Colonic mucosa (tissue), 4 donors: ENCODE measurements around the gene HSD17B11. TPM values are rescaled to one million over a fixed set of nuclear protein-coding genes. Genes with fewer than 3 reads are reported as not detected.

Source experiments
- DNase-seq: peaks from one replicate; pipeline ENCODE4 v3.0.0-alpha.2; 2020
- H3K27ac ChIP-seq: fragments of 200-600 bp; one replicate; pipeline ENCODE4 v1.8.0; 2021
- H3K27me3 ChIP-seq: fragments of 200-600 bp; one replicate; pipeline ENCODE4 v1.8.0; 2021
- H3K36me3 ChIP-seq: fragments of 200-600 bp; one replicate; pipeline ENCODE4 v1.8.0; 2021
- H3K4me1 ChIP-seq: fragments of 200-600 bp; one replicate; pipeline ENCODE4 v1.8.0; 2021; ENCODE audit warnings: mild to moderate bottlenecking
- H3K4me3 ChIP-seq: fragments of 200-600 bp; one replicate; pipeline ENCODE4 v1.8.0; 2021
- H3K9ac ChIP-seq, 2 donors: one replicate each; pipeline ENCODE4 v1.7.0; 2013; ENCODE audit warnings: control low read depth in 2 of 2, low read depth in 2 of 2, low read length in 2 of 2
- H3K9me3 ChIP-seq: fragments of 200-600 bp; one replicate; pipeline ENCODE4 v1.8.0; 2021
- CTCF ChIP-seq: fragments of 200-600 bp; IDR thresholded peaks from one replicate; pipeline ENCODE4 v1.8.0; 2022; ENCODE audit warnings: antibody characterized with exemption, mild to moderate bottlenecking
- intact Hi-C: fragments of 100-400 bp; cut with DNase I; formaldehyde crosslinking; loops from one replicate; pipeline ENCODE4 v1.14.1; 2022
- microRNA-seq: library from miRNA; unstranded; fragments of <30 nt; microRNA quantifications from one replicate; pipeline ENCODE4, GENCODE V29; 2019
- total RNA-seq, 2 donors: library from RNA; stranded (reverse); fragmentation: NEBNext Ultra II Directional in 1 of 2; extraction: Animal tissue kit (Norgen Biotek cat#: 25700) in 1 of 2; gene quantifications; one replicate each; pipeline ENCODE4 v1.2.1, GENCODE V29; 2021
- donor health status: healthy.
- donor health status: DM: no; HTN: no; CAD: no.
- donor health status: DM: no; HTN: no; CAD: no.

HSD17B11 gene
- total RNA-seq, 2 donors from 2014 or later, result 138 to 219 TPM

- no peak overlapping the region for H3K9ac ChIP-seq
Measured at GRCh38 chr4:87286970-87287369, 104.0 kb downstream of the HSD17B11 start.

More at GRCh38 chr4:87286970-87287369, 104.0 kb downstream of the HSD17B11 start:
- no peaks in the 10 kb centered on the region for H3K36me3 ChIP-seq
- no peak for TF ChIP-seq CTCF
- no peak overlapping the region for H3K4me3 ChIP-seq
- DNase-seq, result no peak
- no peaks in the 10 kb centered on the region for H3K9me3 ChIP-seq
- intact Hi-C loops, result no loop called here
- H3K27me3 ChIP-seq, result no peaks in the 10 kb centered on the region
- no peaks in the 10 kb centered on the region for H3K4me1 ChIP-seq
- no peak overlapping the region for H3K27ac ChIP-seq

Small RNAs within 50 kb of the gene (microRNA-seq; reads per million reads assigned to microRNA genes)
- not detected for gene MIR5705

Other genes with a start within 250 kb of the HSD17B11 start
- gene KLHL8, start 170.6 kb downstream of the HSD17B11 start, total RNA-seq, result 10 to 100 TPM; 19.5 to 19.7 TPM
- gene HSD17B13, start 68.3 kb downstream of the HSD17B11 start, total RNA-seq, result 1 to 10 TPM in 1 of 2 donors, under 1 TPM in 1; 0.77 to 1.1 TPM
- gene NUDT9, start 31.4 kb upstream of the HSD17B11 start, total RNA-seq, result 10 to 100 TPM; 31.4 to 52.0 TPM
- gene SPARCL1, start 138.2 kb upstream of the HSD17B11 start, total RNA-seq, result 10 to 100 TPM; 18.4 to 84.0 TPM
- gene DSPP, start 217.3 kb upstream of the HSD17B11 start, total RNA-seq, result not detected